Muscle layer of duodenum (tissue), 2 donors: ENCODE results near the gene PPP1R14B.

ENCODE experiments used
- H3K27ac ChIP-seq: one replicate; pipeline ENCODE4 v1.7.0; 2013; ENCODE audit warnings: mild to moderate bottlenecking, low read length
- H3K27me3 ChIP-seq: one replicate; pipeline ENCODE4 v1.7.0; 2013; ENCODE audit warnings: low read depth, mild to moderate bottlenecking, control low read depth, low read length
- H3K36me3 ChIP-seq, 2 donors: one replicate each; pipeline ENCODE4 v1.7.0; 2013; ENCODE audit warnings: low read length in 2 of 2, control low read depth in 1 of 2, mild to moderate bottlenecking in 1 of 2; ENCODE audit not compliant: insufficient read depth in 2 of 2, control insufficient read depth in 1 of 2
- H3K4me1 ChIP-seq, 2 donors: one replicate each; pipeline ENCODE4 v1.7.0; 2013; ENCODE audit warnings: low read length in 2 of 2, mild to moderate bottlenecking in 2 of 2, control low read depth in 1 of 2, moderate library complexity in 1 of 2; ENCODE audit not compliant: insufficient read depth in 2 of 2, control insufficient read depth in 1 of 2
- H3K4me3 ChIP-seq, 2 donors: one replicate each; pipeline ENCODE4 v1.7.0; 2013; ENCODE audit warnings: low read length in 2 of 2, low read depth in 1 of 2, mild to moderate bottlenecking in 1 of 2
- H3K9me3 ChIP-seq, 2 donors: one replicate each; pipeline ENCODE4 v1.7.0; 2013; ENCODE audit warnings: low read length in 2 of 2, control low read depth in 1 of 2, mild to moderate bottlenecking in 1 of 2; ENCODE audit not compliant: control insufficient read depth in 1 of 2
- donor health status: healthy.

Gene PPP1R14B

GRCh38 chr11:64196626-64197025, 50.1 kb downstream of the PPP1R14B start:
- Histone ChIP-seq H3K9me3 (no peaks in the 10 kb centered on the region), H3K36me3 (peaks cover 67 to 82% of the 10 kb centered on the region in 2 donors), H3K4me3 (no peak overlapping the region), H3K27ac (no peak overlapping the region), H3K4me1 (no peaks in the 10 kb centered on the region), H3K27me3 (no peaks in the 10 kb centered on the region)
